HCT116 (cell line): ENCODE measurements around the gene ANXA4. TPM values are rescaled to one million over a fixed set of nuclear protein-coding genes. Genes with fewer than 3 reads are reported as not detected.

Experiments
- ATAC-seq: fragments of 200-7000 bp; cut with Tn5 transposase; 2 replicates; pipeline ENCODE4 v1.9.1; 2020; ENCODE audit warnings: mild to moderate bottlenecking, moderate library complexity
- BruUV-seq: library from RNA; stranded (reverse); fragments of 400-500 nt; replicated peaks from 2 replicates; lab custom pipeline; 2021; lab: Mats Ljungman, UMichigan
- CTCF ChIA-PET: fragments of 300-600 bp; sonication (Branson Sonifier 250); formaldehyde crosslinking; loops from one replicate; lab custom pipeline; 2021; ENCODE audit warnings: antibody characterized with exemption; lab: Charles Lee
- POLR2A ChIA-PET: fragments of 300-600, 350-600 bp; sonication (Branson Sonifier 250); formaldehyde crosslinking; loops from one replicate; lab custom pipeline; 2021; ENCODE audit warnings: antibody characterized with exemption; lab: Charles Lee
- RAD21 ChIA-PET, 2 experiments: fragments of 300-600 bp; sonication (Branson Sonifier 250); formaldehyde crosslinking; loops; one replicate each; lab custom pipeline; 2023; ENCODE audit warnings: low total read pairs in 2 of 2; ENCODE audit not compliant: uncharacterized antibody in 2 of 2, unreplicated experiment in 2 of 2, low non-redundant PET in 1 of 2; lab: Charles Lee
- DNase-seq: peaks from one replicate; pipeline ENCODE4 v3.0.0-alpha.2; 2010; ENCODE audit warnings: low read depth, low spot score
- H2AFZ ChIP-seq: fragments of 200-600 bp; shearing (Covaris generic), sonication (generic); 2 replicates; pipeline ENCODE4 v1.6.1; 2017; ENCODE audit warnings: low read depth, mixed run types, mixed read lengths, antibody characterized with exemption, low read length; ENCODE audit not compliant: poor library complexity, severe bottlenecking
- H3K27ac ChIP-seq: 2 replicates; pipeline ENCODE4 v1.5.1; 2012; ENCODE audit warnings: low read depth, low read length
- H3K27me3 ChIP-seq: fragments of 200-600 bp; sonication (generic); 2 replicates; pipeline ENCODE4 v1.6.1; 2016; ENCODE audit warnings: mixed run types, low read length, mixed read lengths; ENCODE audit not compliant: insufficient read depth
- H3K36me3 ChIP-seq, 2 experiments: fragments of 200-500 bp in 1 of 2; fragments of 200-600 bp in 1 of 2; sonication (Bioruptor generic) in 1 of 2; sonication (generic) in 1 of 2; 2 replicates each; pipeline versions ENCODE4 v1.5.1 to v1.6.1; 2014 to 2016; ENCODE audit warnings: low read length in 2 of 2, inconsistent platforms in 1 of 2, mixed read lengths in 1 of 2, mixed run types in 1 of 2; ENCODE audit not compliant: insufficient read depth in 2 of 2, control insufficient read depth in 1 of 2
- H3K4me1 ChIP-seq, 2 experiments: fragments of 200-600 bp in 1 of 2; sonication (generic) in 1 of 2; 2 replicates each; pipeline versions ENCODE4 v1.5.1 to v1.6.1; 2012 to 2017; ENCODE audit warnings: low read length in 2 of 2, inconsistent platforms in 1 of 2, mild to moderate bottlenecking in 1 of 2, mixed read lengths in 1 of 2, mixed run types in 1 of 2, moderate library complexity in 1 of 2; ENCODE audit not compliant: insufficient read depth in 2 of 2, control insufficient read depth in 1 of 2
- H3K4me2 ChIP-seq: fragments of 200-600 bp; sonication (generic); 2 replicates; pipeline ENCODE4 v1.6.1; 2017; ENCODE audit warnings: mixed run types, low read length, mixed read lengths
- H3K4me3 ChIP-seq, 2 experiments: fragments of 200-600 bp in 1 of 2; sonication (generic) in 1 of 2; replicated peaks in 1 of 2; 2 replicates each; pipeline ENCODE4 v1.5.1; 2011 to 2016; ENCODE audit warnings: low read length in 2 of 2, control low read depth in 1 of 2, low read depth in 1 of 2, mild to moderate bottlenecking in 1 of 2, mixed read lengths in 1 of 2, mixed run types in 1 of 2
- H3K79me2 ChIP-seq: fragments of 200-600 bp; sonication (generic); 2 replicates; pipeline ENCODE4 v1.6.1; 2017; ENCODE audit warnings: mild to moderate bottlenecking, mixed run types, low read length, moderate library complexity, mixed read lengths; ENCODE audit not compliant: insufficient read depth
- H3K9ac ChIP-seq: fragments of 200-600 bp; sonication (generic); 2 replicates; pipeline ENCODE4 v1.6.1; 2016; ENCODE audit warnings: low read length, mixed read lengths
- H3K9me2 ChIP-seq: fragments of 200-600 bp; sonication (generic), shearing (Covaris generic); 2 replicates; pipeline ENCODE4 v1.6.1; 2017; ENCODE audit warnings: mixed run types, mild to moderate bottlenecking, moderate library complexity; ENCODE audit not compliant: insufficient read depth
- H3K9me3 ChIP-seq, 2 experiments: fragments of 200-500 bp in 1 of 2; fragments of 200-600 bp in 1 of 2; sonication (Bioruptor generic) in 1 of 2; sonication (generic) in 1 of 2; 2 replicates each; pipeline ENCODE4 v1.6.1; 2014 to 2017; ENCODE audit warnings: low read length in 2 of 2, mixed read lengths in 2 of 2, inconsistent platforms in 1 of 2, low read depth in 1 of 2, mild to moderate bottlenecking in 1 of 2, mixed run types in 1 of 2, moderate library complexity in 1 of 2; ENCODE audit not compliant: control insufficient read depth in 1 of 2, insufficient read depth in 1 of 2
- H4K20me1 ChIP-seq: fragments of 200-600 bp; sonication (generic), shearing (Covaris generic); 2 replicates; pipeline ENCODE4 v1.6.1; 2017; ENCODE audit warnings: mixed run types, mild to moderate bottlenecking, moderate library complexity; ENCODE audit not compliant: insufficient read depth
- EGR1 ChIP-seq: IDR thresholded peaks from 2 replicates; pipeline ENCODE4 v1.6.1; 2012; ENCODE audit warnings: low read depth
- ELF1 ChIP-seq: IDR thresholded peaks from 2 replicates; pipeline ENCODE4 v1.6.1; 2012; ENCODE audit warnings: low read depth, borderline replicate concordance
- EZH2 ChIP-seq: fragments of 200-600 bp; sonication (generic); IDR thresholded peaks from 2 replicates; pipeline ENCODE4 v1.6.1; 2017; ENCODE audit warnings: antibody characterized with exemption, mixed run types
- EZH2phosphoT487 ChIP-seq: fragments of 200-600 bp; IDR thresholded peaks from 2 replicates; pipeline ENCODE4 v1.6.1; 2018; ENCODE audit warnings: antibody characterized with exemption, borderline replicate concordance
- JUND ChIP-seq: IDR thresholded peaks from 2 replicates; pipeline ENCODE4 v1.6.1; 2012
- POLR2A ChIP-seq: IDR thresholded peaks from 2 replicates; pipeline ENCODE4 v1.7.0; 2011; ENCODE audit warnings: borderline replicate concordance; ENCODE audit not compliant: insufficient read depth, insufficient read length; ENCODE audit errors: extremely low read depth
- POLR2AphosphoS5 ChIP-seq: IDR thresholded peaks from 2 replicates; pipeline ENCODE4 v1.6.1; 2011; ENCODE audit warnings: mild to moderate bottlenecking, low read depth, low read length, moderate library complexity
- REST ChIP-seq: IDR thresholded peaks from 2 replicates; pipeline ENCODE4 v1.6.1; 2012; ENCODE audit warnings: low read depth
- SIN3A ChIP-seq: IDR thresholded peaks from 2 replicates; pipeline ENCODE4 v1.6.1; 2012; ENCODE audit warnings: low read depth
- SP1 ChIP-seq: IDR thresholded peaks from 2 replicates; pipeline ENCODE4 v1.6.1; 2012; ENCODE audit warnings: low read depth
- TCF7L2 ChIP-seq: IDR thresholded peaks from 2 replicates; pipeline ENCODE4 v1.7.0; 2011; ENCODE audit warnings: borderline replicate concordance, inconsistent platforms; ENCODE audit not compliant: insufficient read depth, insufficient read length; ENCODE audit errors: extremely low read depth
- YY1 ChIP-seq: IDR thresholded peaks from 2 replicates; pipeline ENCODE4 v1.6.1; 2011; ENCODE audit warnings: low read length, low read depth, moderate library complexity, mild to moderate bottlenecking; ENCODE audit not compliant: insufficient replicate concordance; ENCODE audit errors: extremely low read depth
- ZBTB33 ChIP-seq: IDR thresholded peaks from 2 replicates; pipeline ENCODE4 v1.6.1; 2011; ENCODE audit warnings: mild to moderate bottlenecking, low read length, moderate library complexity; ENCODE audit not compliant: insufficient replicate concordance; ENCODE audit errors: extremely low read depth
- ZFX ChIP-seq: fragments of 450-650 bp; IDR thresholded peaks from 2 replicates; pipeline ENCODE4 v1.6.1; 2017
- ZNF274 ChIP-seq: fragments of 200-500 bp; sonication (Bioruptor generic); IDR thresholded peaks from 2 replicates; pipeline ENCODE4 v1.6.1; 2014; ENCODE audit warnings: mild to moderate bottlenecking, low read depth, low read length, inconsistent platforms
- intact Hi-C: fragments of 100-400 bp; cut with micrococcal nuclease; formaldehyde crosslinking; loops from 2 replicates; pipeline ENCODE4 v1.10.0; 2022
- total RNA-seq: library from RNA; stranded (reverse); gene quantifications from one replicate; pipeline ENCODE4 v1.2.1, GENCODE V29; 2021; ENCODE audit not compliant: unreplicated experiment

Gene ANXA4
- total RNA-seq, 1 experiment from 2014 or later: 64.6 TPM

DNA sequence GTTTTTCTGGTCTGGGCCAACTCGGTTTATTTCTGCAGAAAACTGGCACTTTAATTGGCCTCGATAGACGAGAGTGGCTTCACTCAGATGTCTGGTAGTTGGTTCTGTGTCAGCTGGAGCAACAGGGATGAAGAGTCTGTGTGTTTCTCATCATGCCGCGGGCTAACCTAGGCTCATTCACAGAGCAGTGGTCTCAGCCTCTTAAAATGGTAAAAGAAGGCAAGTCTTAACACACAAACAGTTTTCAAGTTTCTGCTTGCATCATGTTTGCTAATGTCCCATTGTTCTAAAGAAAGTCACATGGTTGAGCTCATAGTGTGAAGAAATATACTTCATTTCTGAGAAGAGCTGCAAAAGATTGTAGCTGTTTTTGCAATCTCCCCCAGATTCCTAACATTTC is 37.5 kb upstream of the ANXA4 start:
- Histone ChIP-seq H2AFZ (no peak overlapping the region), H3K9me3 (no peaks in the 10 kb centered on the region), H3K9ac (no peak overlapping the region), H3K4me3 (no peak overlapping the region)
- TF ChIP-seq EZH2phosphoT487 (no peak), ELF1 (no peak), EZH2 (no peak), REST (no peak), TCF7L2 (no peak), ZFX (no peak), JUND (no peak), SIN3A (no peak), EGR1 (no peak), SP1 (no peak), ZBTB33 (no peak), POLR2AphosphoS5 (no peak), POLR2A (no peak), ZNF274 (no peak), YY1 (no peak)
- TF ChIP-seq, all 23 proteins: peak for 0
- ChIA-PET CTCF (no interaction called here), POLR2A (no interaction called here), RAD21 (no interaction called here)
- intact Hi-C loops: no loop called here
- H3K27ac ChIP-seq: no peak overlapping the region
- no peaks in the 10 kb centered on the region for H3K79me2 ChIP-seq
- no peaks in the 10 kb centered on the region for H3K9me2 ChIP-seq
- no peaks in the 10 kb centered on the region for H3K36me3 ChIP-seq
- no TSS peak for BruUV-seq
- ATAC-seq (no peak), DNase-seq (no peak)
- H3K4me2 ChIP-seq: no peak overlapping the region
- no peaks in the 10 kb centered on the region for H4K20me1 ChIP-seq
- no peaks in the 10 kb centered on the region for H3K4me1 ChIP-seq
- no peaks in the 10 kb centered on the region for H3K27me3 ChIP-seq
